Measurements from ENCODE around the gene AREG. TPM values are rescaled to one million over a fixed set of nuclear protein-coding genes. Genes with fewer than 3 reads are reported as not detected.
"Not testable (repeated sequence)": the region's sequence is repeated elsewhere in the genome, so short reads cannot be mapped to it uniquely, and the experiment has no call there.

AREG gene, protein sequence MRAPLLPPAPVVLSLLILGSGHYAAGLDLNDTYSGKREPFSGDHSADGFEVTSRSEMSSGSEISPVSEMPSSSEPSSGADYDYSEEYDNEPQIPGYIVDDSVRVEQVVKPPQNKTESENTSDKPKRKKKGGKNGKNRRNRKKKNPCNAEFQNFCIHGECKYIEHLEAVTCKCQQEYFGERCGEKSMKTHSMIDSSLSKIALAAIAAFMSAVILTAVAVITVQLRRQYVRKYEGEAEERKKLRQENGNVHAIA
- total RNA-seq (ENCODE audit: low replicate concordance) = 17.1 and 58.0 TPM in 2 replicates
- long read RNA-seq, transcript AREG-201 (6 exons, 1,240 nt) = major isoform, 40 of 70 reads
- long read RNA-seq, partial matches to known transcripts = 27 of 70 reads
- long read RNA-seq, other reads (novel, unspliced or antisense) = 3 of 70 reads

DNA sequence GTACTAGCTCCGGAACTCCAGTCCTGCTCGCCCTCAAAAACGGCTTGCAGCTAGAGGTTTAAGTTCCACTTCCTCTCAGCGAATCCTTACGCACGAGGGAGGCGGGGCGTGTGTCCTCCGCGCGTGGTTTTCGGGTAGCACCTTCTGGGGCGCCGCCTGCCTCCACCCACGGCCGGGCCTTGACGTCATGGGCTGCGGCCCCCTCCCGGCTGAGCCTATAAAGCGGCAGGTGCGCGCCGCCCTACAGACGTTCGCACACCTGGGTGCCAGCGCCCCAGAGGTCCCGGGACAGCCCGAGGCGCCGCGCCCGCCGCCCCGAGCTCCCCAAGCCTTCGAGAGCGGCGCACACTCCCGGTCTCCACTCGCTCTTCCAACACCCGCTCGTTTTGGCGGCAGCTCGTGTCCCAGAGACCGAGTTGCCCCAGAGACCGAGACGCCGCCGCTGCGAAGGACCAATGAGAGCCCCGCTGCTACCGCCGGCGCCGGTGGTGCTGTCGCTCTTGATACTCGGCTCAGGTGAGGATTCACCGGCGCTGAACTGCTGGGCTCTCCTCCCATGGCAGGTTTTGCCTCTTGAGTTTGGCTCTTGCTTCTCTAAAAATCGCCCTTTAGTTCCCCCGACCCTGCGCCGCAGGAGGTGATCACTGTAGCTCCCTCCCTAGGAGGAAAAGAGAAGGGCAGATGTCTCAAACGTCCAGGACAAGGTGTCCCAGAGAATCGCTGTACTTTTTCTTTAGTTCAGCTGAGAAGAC, at the start of gene AREG:
TSS of gene AREG (plus strand) at position 246 of the 752 bp plus-strand sequence. CDS start at position 456, 210 bp downstream.
- DNase-seq (ENCODE audit: extremely low spot score, unreplicated experiment) = peak; percentile 69
- Mint-ChIP-seq H3K27me3 (peaks cover 32% of the 10 kb centered on the region), H3K27ac (peak within 1 kb of the TSS; percentile 94), H3K36me3 (peaks cover 3% of the 10 kb centered on the region), H3K4me1 (ENCODE audit: unreplicated experiment) (peaks cover 8% of the 10 kb centered on the region), H3K9me3 (no peaks in the 10 kb centered on the region), H3K4me3 (peak within 1 kb of the TSS; percentile 96)
- TF ChIP-seq, protein P1, sequence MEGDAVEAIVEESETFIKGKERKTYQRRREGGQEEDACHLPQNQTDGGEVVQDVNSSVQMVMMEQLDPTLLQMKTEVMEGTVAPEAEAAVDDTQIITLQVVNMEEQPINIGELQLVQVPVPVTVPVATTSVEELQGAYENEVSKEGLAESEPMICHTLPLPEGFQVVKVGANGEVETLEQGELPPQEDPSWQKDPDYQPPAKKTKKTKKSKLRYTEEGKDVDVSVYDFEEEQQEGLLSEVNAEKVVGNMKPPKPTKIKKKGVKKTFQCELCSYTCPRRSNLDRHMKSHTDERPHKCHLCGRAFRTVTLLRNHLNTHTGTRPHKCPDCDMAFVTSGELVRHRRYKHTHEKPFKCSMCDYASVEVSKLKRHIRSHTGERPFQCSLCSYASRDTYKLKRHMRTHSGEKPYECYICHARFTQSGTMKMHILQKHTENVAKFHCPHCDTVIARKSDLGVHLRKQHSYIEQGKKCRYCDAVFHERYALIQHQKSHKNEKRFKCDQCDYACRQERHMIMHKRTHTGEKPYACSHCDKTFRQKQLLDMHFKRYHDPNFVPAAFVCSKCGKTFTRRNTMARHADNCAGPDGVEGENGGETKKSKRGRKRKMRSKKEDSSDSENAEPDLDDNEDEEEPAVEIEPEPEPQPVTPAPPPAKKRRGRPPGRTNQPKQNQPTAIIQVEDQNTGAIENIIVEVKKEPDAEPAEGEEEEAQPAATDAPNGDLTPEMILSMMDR (conservative IDR thresholded peaks at IDR 0.05) = peak; percentile 72

DNA sequence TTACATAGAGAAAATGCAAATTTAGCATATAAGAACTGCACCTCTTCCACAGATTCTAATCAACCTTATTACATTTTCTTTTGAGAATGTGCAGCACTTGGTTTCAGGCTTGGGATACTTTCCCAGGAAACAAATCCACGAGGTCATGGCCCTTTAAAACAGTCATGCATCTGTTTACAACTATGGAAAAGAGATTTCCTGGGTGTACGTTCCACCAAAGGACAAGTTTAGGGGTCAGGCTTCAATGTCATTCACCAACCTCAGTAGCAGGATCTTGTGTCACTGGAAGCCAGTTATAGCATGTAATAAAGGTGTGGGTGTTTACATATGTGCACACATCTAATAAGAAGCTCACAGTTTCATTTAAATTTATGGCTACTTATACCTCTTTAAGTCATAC, 49.3 kb upstream of the AREG start:
- no peak overlapping the region for H3K27ac Mint-ChIP-seq
- no peaks in the 10 kb centered on the region for H3K4me1 Mint-ChIP-seq (ENCODE audit: unreplicated experiment)
- H3K36me3 Mint-ChIP-seq = no peaks in the 10 kb centered on the region
- no peaks in the 10 kb centered on the region for H3K9me3 Mint-ChIP-seq
- no peak overlapping the region for H3K4me3 Mint-ChIP-seq
- H3K27me3 Mint-ChIP-seq = no peaks in the 10 kb centered on the region
- no peak for DNase-seq (ENCODE audit: extremely low spot score, unreplicated experiment)
- TF ChIP-seq, protein P1 (conservative IDR thresholded peaks at IDR 0.05) = no peak

DNA sequence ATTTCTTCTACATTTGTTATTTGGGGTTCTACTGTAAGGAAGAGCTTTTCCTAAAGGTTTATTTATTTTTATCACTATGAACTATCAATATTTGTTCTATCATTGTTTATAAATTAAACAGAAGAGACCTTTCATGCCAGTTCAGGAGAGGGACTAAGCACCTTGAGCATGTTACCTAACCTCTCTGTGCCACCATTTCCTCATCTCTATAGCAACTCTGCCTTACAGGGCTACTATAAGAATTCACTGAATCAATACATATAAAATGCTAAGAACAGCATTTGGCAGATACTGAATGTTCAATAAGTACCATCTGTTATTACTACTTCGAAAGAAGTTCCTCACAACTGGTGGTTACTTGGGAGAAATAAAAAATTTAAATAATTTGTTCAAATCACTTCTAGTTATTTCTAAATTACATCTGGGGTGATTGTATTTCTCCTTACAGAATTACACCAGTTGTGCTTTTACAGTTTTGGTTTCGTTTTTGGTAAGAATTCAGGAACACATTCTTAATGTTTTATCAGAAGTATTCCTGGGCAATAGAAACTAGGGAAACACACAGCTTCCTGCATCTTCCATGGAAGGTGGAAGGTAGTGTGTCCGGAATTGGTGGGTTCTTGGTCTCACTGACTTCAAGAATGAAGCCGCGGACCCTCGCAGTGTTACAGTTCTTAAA, 47.0 kb upstream of the AREG start:
- Mint-ChIP-seq H3K4me3 (no peak overlapping the region), H3K27ac (no peak overlapping the region)

DNA sequence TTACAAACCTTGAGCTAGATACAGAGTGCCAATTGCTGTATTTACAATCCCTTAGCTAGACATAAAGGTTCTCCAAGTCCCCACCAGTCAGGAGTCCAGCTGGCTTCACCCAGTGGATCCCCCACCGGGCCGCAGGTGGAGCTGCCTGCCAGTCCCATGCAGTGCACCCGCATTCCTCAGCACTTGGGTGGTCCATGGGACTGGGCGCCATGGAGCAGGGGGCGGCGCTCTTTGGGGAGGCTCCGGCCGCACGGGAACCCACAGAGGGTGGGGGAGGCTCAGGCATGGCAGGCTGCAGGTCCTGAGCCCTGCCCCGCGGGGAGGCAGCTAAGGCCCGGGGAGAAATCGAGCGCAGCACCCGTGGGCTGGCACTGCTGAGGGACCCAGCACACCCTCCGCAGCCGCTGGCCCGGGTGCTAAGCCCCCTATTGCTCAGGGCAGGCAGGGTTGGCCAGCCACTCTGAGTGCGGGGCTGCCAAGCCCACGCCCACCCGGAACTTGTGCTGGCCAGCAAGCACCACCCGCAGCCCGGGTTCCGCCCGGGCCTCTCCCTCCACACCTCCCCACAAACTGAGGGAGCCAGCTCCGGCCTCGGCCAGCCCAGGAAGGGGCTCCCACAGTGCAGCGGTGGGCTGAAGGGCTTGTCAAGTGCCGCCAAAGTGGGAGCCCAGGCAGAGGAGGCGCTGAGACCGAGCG, 45.9 kb upstream of the AREG start:
- not testable (repeated sequence) for DNase-seq (ENCODE audit: extremely low spot score, unreplicated experiment); H3K36me3 Mint-ChIP-seq; H3K4me3 Mint-ChIP-seq; H3K4me1 Mint-ChIP-seq (ENCODE audit: unreplicated experiment); H3K27me3 Mint-ChIP-seq; H3K27ac Mint-ChIP-seq; H3K9me3 Mint-ChIP-seq

More for the DNA sequence above, 47.0 kb upstream of the AREG start:
- no peaks in the 10 kb centered on the region for H3K4me1 Mint-ChIP-seq (ENCODE audit: unreplicated experiment)
- no peaks in the 10 kb centered on the region for H3K9me3 Mint-ChIP-seq
- no peaks in the 10 kb centered on the region for H3K36me3 Mint-ChIP-seq
- H3K27me3 Mint-ChIP-seq = no peaks in the 10 kb centered on the region
- DNase-seq (ENCODE audit: extremely low spot score, unreplicated experiment) = no peak
- TF ChIP-seq, protein P1 (conservative IDR thresholded peaks at IDR 0.05) = no peak

DNA sequence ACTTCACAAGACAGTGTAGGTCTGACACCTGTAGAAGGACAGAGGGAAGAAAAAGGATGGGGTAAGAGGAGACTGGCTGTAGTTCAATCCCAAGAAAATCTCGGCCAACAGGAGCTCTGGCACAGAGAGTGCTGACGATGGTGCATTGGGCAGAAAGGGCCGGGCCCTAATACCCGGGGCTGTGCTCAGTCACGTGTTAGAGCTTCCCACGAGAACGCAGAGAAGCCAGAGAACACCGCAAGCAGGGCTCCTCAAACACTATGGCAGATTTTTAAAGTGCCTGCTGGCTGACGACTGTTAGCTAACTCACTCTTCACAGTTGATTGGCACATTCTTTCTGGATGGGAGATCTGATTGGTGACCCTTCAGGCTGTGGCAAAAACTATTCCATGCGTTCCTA, 44.5 kb upstream of the AREG start:
- Mint-ChIP-seq H3K27me3 (no peaks in the 10 kb centered on the region), H3K9me3 (no peaks in the 10 kb centered on the region), H3K36me3 (no peaks in the 10 kb centered on the region), H3K27ac (no peak overlapping the region), H3K4me1 (ENCODE audit: unreplicated experiment) (no peaks in the 10 kb centered on the region), H3K4me3 (no peak overlapping the region)
- TF ChIP-seq, protein P1 (conservative IDR thresholded peaks at IDR 0.05) = no peak
- DNase-seq (ENCODE audit: extremely low spot score, unreplicated experiment) = no peak
